Measurements from ENCODE around the gene SETD1B.

The SETD1B gene

DNA sequence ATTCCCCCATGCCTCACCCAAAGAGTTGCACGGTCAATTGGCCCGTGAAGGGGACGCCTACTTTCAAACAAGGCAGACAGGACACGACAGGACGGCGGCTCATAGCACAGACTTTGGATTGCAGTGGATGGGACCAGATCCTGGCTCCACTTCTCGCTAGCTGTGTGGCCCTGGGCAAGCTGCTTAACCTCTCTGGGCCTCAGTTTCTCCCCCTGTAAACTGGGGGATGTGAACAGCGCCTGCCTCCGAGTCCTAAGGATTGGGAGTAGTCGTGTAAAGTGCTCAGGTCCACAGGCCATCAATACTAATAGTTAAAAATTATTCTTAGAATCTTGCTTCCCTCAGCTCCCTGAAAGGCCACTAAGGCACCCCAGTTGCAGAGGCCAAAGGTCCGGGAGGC lies 23.4 kb upstream of the SETD1B start:
- Histone ChIP-seq H3K36me3 (replicated peaks; ENCODE audit: insufficient read depth, low read length) (no peaks in the 10 kb centered on the region), H4K20me1 (ENCODE audit: insufficient read depth, low read length) (no peaks in the 10 kb centered on the region), H3K27ac (ENCODE audit: low read length) (no peak overlapping the region), H3F3A (ENCODE audit: insufficient read depth, low read length) (no peaks in the 10 kb centered on the region), H3K9me3 (replicated peaks; ENCODE audit: insufficient read depth, low read length) (no peaks in the 10 kb centered on the region), H3K79me2 (ENCODE audit: low read length) (no peaks in the 10 kb centered on the region), H3K4me1 (ENCODE audit: low read length) (no peaks in the 10 kb centered on the region), H2AFZ (ENCODE audit: low read length) (no peak overlapping the region), H3K9me2 (replicated peaks; ENCODE audit: insufficient read depth, low read length) (no peaks in the 10 kb centered on the region), H3K4me2 (ENCODE audit: low read depth, low read length) (no peak overlapping the region), H3K4me3 (ENCODE audit: low read length) (no peak overlapping the region), H3K27me3 (replicated peaks; ENCODE audit: insufficient read depth, low read length) (no peaks in the 10 kb centered on the region), H3K9ac (ENCODE audit: low read length) (no peak overlapping the region)
- TF ChIP-seq, protein P1, sequence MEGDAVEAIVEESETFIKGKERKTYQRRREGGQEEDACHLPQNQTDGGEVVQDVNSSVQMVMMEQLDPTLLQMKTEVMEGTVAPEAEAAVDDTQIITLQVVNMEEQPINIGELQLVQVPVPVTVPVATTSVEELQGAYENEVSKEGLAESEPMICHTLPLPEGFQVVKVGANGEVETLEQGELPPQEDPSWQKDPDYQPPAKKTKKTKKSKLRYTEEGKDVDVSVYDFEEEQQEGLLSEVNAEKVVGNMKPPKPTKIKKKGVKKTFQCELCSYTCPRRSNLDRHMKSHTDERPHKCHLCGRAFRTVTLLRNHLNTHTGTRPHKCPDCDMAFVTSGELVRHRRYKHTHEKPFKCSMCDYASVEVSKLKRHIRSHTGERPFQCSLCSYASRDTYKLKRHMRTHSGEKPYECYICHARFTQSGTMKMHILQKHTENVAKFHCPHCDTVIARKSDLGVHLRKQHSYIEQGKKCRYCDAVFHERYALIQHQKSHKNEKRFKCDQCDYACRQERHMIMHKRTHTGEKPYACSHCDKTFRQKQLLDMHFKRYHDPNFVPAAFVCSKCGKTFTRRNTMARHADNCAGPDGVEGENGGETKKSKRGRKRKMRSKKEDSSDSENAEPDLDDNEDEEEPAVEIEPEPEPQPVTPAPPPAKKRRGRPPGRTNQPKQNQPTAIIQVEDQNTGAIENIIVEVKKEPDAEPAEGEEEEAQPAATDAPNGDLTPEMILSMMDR (IDR thresholded peaks at IDR 0.05; ENCODE audit: low read length) = no peak
- no peak for TF ChIP-seq EZH2 (optimal IDR thresholded peaks at IDR 0.05; ENCODE audit: low read depth, low read length)
- no peak for DNase-seq

DNA sequence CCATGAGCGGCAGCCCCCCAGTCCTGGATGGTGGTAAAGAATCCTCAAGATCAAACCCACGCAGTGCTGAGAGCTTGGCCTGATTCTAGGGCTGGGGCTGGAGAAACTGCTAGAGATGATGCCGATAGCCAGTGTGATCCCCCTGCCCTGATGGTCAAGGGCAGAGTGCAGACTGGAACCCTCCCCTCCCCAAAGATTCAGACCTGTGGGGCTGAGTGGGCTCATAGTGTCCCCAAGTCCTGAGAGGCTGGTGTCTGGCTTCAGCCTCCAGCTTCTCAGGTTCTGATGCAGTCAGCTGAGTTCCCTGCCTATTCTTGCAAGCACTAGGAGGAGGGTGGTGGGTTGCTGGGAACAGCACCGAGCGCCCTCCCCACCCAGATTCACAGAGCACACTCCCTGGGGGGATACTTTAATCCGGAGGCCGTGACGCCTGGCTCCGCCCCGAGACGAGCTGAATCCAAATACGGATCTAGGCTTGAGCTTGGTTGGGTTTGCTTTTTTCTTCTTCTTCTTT lies 22.3 kb upstream of the SETD1B start:
- Histone ChIP-seq H3K9me2 (replicated peaks; ENCODE audit: insufficient read depth, low read length) (no peaks in the 10 kb centered on the region), H3K9me3 (replicated peaks; ENCODE audit: insufficient read depth, low read length) (no peaks in the 10 kb centered on the region), H3K4me1 (ENCODE audit: low read length) (no peaks in the 10 kb centered on the region), H4K20me1 (ENCODE audit: insufficient read depth, low read length) (no peaks in the 10 kb centered on the region), H3K4me2 (ENCODE audit: low read depth, low read length) (no peak overlapping the region), H3F3A (ENCODE audit: insufficient read depth, low read length) (no peaks in the 10 kb centered on the region), H3K27me3 (replicated peaks; ENCODE audit: insufficient read depth, low read length) (no peaks in the 10 kb centered on the region), H3K36me3 (replicated peaks; ENCODE audit: insufficient read depth, low read length) (no peaks in the 10 kb centered on the region), H3K27ac (ENCODE audit: low read length) (no peak overlapping the region), H3K9ac (ENCODE audit: low read length) (no peak overlapping the region), H3K4me3 (ENCODE audit: low read length) (no peak overlapping the region), H3K79me2 (ENCODE audit: low read length) (no peaks in the 10 kb centered on the region), H2AFZ (ENCODE audit: low read length) (no peak overlapping the region)
- DNase-seq = no peak
- TF ChIP-seq EZH2phosphoT487 (IDR thresholded peaks at IDR 0.05; ENCODE audit: low read length) (no peak), EZH2 (optimal IDR thresholded peaks at IDR 0.05; ENCODE audit: low read depth, low read length) (no peak)
- TF ChIP-seq, protein P1 (IDR thresholded peaks at IDR 0.05; ENCODE audit: low read length) = no peak

DNA sequence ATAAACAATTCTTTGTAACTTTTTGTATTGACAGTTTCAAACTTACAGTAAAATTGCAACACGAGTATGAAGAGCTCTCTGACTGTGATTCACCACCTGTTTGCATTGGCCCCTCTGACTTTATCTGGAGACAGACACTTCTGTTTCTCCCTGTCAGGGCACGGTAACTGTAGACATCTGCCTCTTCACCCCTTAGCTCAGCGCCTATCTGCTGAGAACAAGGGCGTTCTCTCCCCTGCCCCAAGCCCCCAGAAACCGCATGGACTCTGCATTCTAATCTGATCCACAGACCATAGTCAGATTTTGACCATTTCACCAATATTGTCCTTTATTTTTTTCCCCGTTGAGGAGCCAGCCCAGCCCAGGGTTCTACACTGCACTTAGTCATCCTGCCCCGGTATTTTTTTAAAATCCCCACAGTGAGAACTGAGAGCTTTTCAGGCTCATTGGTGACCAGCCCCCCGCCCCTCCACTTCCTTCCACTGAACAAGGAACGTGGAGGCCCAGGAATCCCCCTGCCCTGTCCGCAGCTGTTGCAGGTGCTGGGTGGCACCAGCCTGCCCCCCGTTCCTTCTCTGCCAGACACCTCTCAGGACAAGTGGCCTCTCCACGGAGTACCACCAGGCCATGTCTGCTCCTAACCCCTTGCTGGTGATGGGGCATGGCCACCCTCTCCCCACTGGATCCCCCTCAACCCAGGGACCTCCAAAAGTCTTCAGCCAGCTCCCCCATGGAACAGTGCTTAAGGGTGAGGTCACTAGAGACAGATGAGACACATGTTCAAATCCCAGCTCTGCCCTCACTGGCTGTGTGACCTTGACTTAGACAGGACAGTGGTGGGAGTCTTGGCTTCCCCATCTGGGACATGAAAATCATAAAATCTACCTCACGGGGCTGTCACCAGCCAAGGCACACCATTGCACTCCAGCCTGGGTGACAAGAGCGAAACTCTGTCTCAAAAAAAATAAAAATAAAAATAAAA lies 21.5 kb upstream of the SETD1B start:
- no peak for DNase-seq
- H3K9me3 ChIP-seq (replicated peaks; ENCODE audit: insufficient read depth, low read length) = no peaks in the 10 kb centered on the region
- H3K36me3 ChIP-seq (replicated peaks; ENCODE audit: insufficient read depth, low read length) = no peaks in the 10 kb centered on the region
- no peak overlapping the region for H3K27ac ChIP-seq (ENCODE audit: low read length)
- no peaks in the 10 kb centered on the region for H3K4me1 ChIP-seq (ENCODE audit: low read length)
- H3K9ac ChIP-seq (ENCODE audit: low read length) = no peak overlapping the region
- no peak overlapping the region for H2AFZ ChIP-seq (ENCODE audit: low read length)
- no peak overlapping the region for H3K4me3 ChIP-seq (ENCODE audit: low read length)
- H3K79me2 ChIP-seq (ENCODE audit: low read length) = no peaks in the 10 kb centered on the region
- H3K4me2 ChIP-seq (ENCODE audit: low read depth, low read length) = no peak overlapping the region
- H3F3A ChIP-seq (ENCODE audit: insufficient read depth, low read length) = no peaks in the 10 kb centered on the region
- TF ChIP-seq EZH2phosphoT487 (IDR thresholded peaks at IDR 0.05; ENCODE audit: low read length) (no peak), EZH2 (optimal IDR thresholded peaks at IDR 0.05; ENCODE audit: low read depth, low read length) (no peak)
- TF ChIP-seq, protein P1 (IDR thresholded peaks at IDR 0.05; ENCODE audit: low read length) = no peak
- H4K20me1 ChIP-seq (ENCODE audit: insufficient read depth, low read length) = no peaks in the 10 kb centered on the region
- no peaks in the 10 kb centered on the region for H3K27me3 ChIP-seq (replicated peaks; ENCODE audit: insufficient read depth, low read length)
- no peaks in the 10 kb centered on the region for H3K9me2 ChIP-seq (replicated peaks; ENCODE audit: insufficient read depth, low read length)
